Neural cell (in vitro differentiated cells): ENCODE data around the gene TPPP3.

Source experiments
- EP300 ChIP-seq: fragments of 450-650 bp; conservative IDR thresholded peaks from 2 replicates; pipeline ENCODE4 v1.6.1; 2014; ENCODE audit warnings: antibody characterized with exemption, mild to moderate bottlenecking, moderate library complexity; ENCODE audit not compliant: poor library complexity, severe bottlenecking
- EZH2 ChIP-seq: fragments of 200-600, 300-800 bp; shearing (Covaris generic), sonication (generic); IDR thresholded peaks from 2 replicates; pipeline ENCODE4 v1.6.1; 2014; ENCODE audit warnings: antibody characterized with exemption, low read length, borderline replicate concordance, mild to moderate bottlenecking; ENCODE audit not compliant: insufficient read depth, poor library complexity, severe bottlenecking
- SMC3 ChIP-seq: fragments of 450-650 bp; conservative IDR thresholded peaks from 2 replicates; pipeline ENCODE4 v1.6.1; 2014; ENCODE audit warnings: antibody characterized with exemption, mild to moderate bottlenecking, moderate library complexity; ENCODE audit not compliant: poor library complexity
- TAF1 ChIP-seq: IDR thresholded peaks from 2 replicates; pipeline ENCODE4 v1.6.1; 2012; ENCODE audit warnings: low read depth
- TF ChIP-seq, protein P1 (sequence below): fragments of 450-650 bp; IDR thresholded peaks from 2 replicates; pipeline ENCODE4 v1.5.1; 2014; ENCODE audit warnings: antibody characterized with exemption, mild to moderate bottlenecking, moderate library complexity; ENCODE audit not compliant: poor library complexity, severe bottlenecking
- TF ChIP-seq, protein P2 (sequence below): IDR thresholded peaks from 2 replicates; pipeline ENCODE4 v1.6.1; 2012; ENCODE audit warnings: borderline replicate concordance

DNA sequence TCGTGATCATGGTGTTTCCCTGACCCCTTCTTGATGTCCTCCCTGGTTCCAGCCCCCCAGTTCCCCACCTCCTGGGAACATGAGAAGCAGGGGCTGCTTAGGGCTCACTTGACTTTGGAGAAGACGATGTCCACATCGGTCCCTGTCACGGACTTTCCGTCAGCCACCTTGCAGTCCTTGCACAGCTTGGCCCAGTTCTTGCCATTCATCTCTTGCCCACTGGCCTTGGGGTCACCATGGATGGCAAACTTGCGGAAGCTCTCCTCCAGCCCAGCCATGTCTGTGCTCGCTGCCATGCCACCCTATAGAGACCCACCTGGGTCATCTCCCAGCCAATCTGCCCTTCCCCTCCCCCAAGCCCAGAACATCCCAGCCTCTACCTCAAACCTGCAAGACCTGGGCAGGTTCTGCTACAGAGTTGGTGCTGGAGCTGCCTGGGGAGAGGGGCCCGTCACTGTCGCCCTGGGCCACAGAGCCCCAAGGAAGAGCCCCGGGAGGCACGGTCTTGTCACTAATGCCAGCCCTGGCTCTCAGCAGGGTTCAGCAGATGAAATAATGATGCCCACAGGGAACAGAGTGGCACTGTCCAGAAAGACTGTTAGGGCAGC lies 2.4 kb downstream of the TPPP3 start:
- TF ChIP-seq, protein P1, sequence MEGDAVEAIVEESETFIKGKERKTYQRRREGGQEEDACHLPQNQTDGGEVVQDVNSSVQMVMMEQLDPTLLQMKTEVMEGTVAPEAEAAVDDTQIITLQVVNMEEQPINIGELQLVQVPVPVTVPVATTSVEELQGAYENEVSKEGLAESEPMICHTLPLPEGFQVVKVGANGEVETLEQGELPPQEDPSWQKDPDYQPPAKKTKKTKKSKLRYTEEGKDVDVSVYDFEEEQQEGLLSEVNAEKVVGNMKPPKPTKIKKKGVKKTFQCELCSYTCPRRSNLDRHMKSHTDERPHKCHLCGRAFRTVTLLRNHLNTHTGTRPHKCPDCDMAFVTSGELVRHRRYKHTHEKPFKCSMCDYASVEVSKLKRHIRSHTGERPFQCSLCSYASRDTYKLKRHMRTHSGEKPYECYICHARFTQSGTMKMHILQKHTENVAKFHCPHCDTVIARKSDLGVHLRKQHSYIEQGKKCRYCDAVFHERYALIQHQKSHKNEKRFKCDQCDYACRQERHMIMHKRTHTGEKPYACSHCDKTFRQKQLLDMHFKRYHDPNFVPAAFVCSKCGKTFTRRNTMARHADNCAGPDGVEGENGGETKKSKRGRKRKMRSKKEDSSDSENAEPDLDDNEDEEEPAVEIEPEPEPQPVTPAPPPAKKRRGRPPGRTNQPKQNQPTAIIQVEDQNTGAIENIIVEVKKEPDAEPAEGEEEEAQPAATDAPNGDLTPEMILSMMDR: no peak
- no peak for TF ChIP-seq EP300
- TF ChIP-seq, protein P2, sequence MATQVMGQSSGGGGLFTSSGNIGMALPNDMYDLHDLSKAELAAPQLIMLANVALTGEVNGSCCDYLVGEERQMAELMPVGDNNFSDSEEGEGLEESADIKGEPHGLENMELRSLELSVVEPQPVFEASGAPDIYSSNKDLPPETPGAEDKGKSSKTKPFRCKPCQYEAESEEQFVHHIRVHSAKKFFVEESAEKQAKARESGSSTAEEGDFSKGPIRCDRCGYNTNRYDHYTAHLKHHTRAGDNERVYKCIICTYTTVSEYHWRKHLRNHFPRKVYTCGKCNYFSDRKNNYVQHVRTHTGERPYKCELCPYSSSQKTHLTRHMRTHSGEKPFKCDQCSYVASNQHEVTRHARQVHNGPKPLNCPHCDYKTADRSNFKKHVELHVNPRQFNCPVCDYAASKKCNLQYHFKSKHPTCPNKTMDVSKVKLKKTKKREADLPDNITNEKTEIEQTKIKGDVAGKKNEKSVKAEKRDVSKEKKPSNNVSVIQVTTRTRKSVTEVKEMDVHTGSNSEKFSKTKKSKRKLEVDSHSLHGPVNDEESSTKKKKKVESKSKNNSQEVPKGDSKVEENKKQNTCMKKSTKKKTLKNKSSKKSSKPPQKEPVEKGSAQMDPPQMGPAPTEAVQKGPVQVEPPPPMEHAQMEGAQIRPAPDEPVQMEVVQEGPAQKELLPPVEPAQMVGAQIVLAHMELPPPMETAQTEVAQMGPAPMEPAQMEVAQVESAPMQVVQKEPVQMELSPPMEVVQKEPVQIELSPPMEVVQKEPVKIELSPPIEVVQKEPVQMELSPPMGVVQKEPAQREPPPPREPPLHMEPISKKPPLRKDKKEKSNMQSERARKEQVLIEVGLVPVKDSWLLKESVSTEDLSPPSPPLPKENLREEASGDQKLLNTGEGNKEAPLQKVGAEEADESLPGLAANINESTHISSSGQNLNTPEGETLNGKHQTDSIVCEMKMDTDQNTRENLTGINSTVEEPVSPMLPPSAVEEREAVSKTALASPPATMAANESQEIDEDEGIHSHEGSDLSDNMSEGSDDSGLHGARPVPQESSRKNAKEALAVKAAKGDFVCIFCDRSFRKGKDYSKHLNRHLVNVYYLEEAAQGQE: no peak
- no peak for TF ChIP-seq TAF1
- TF ChIP-seq EZH2: no peak
- no peak for TF ChIP-seq SMC3
